Esophagus muscularis mucosa (tissue), 3 donors: Measurements from ENCODE around the gene ZNF770.

Experiments used
- CTCF ChIP-seq, 3 experiments: fragments of 200-600 bp in 2 of 3; fragments of 450-650 bp in 1 of 3; sonication (generic) in 2 of 3; IDR thresholded peaks; one replicate each; pipeline ENCODE4 v1.5.1; 2017 to 2019; ENCODE audit warnings: antibody characterized with exemption in 3 of 3, mild to moderate bottlenecking in 2 of 3, moderate library complexity in 1 of 3
- POLR2A ChIP-seq: fragments of 450-650 bp; IDR thresholded peaks from one replicate; pipeline ENCODE4 v1.6.1; 2017; ENCODE audit warnings: antibody characterized with exemption, moderate library complexity, mild to moderate bottlenecking, low read depth

- no peak for TF ChIP-seq CTCF (IDR thresholded peaks at IDR 0.05)
- no peak for TF ChIP-seq POLR2A
Observed at GRCh38 chr15:34976743-34977142, 11.3 kb downstream of the ZNF770 start.
